Vagina (tissue), 2 donors: Measurements from ENCODE around the gene SLC22A4. TPM values are rescaled to one million over a fixed set of nuclear protein-coding genes. Genes with fewer than 3 reads are reported as not detected.

Experiments
- DNase-seq, 2 donors: peaks; one replicate each; pipeline ENCODE4 v3.0.0-alpha.2; 2017; ENCODE audit errors: extremely low spot score in 2 of 2
- H3K27ac ChIP-seq: fragments of 200-600 bp; sonication (generic); one replicate; pipeline ENCODE4 v1.5.1; 2019
- H3K27me3 ChIP-seq: fragments of 200-600 bp; sonication (generic); one replicate; pipeline ENCODE4 v1.5.1; 2019
- H3K36me3 ChIP-seq, 2 donors: fragments of 200-600 bp; sonication (generic); one replicate each; pipeline ENCODE4 v1.5.1; 2017 to 2019
- H3K4me1 ChIP-seq: fragments of 200-600 bp; sonication (generic); one replicate; pipeline ENCODE4 v1.5.1; 2019
- H3K4me3 ChIP-seq, 2 donors: fragments of 200-600 bp; sonication (generic); 1 replicate in 1 of 2; 2 replicates in 1 of 2; pipeline ENCODE4 v1.5.1; 2016 to 2019
- H3K9me3 ChIP-seq: fragments of 200-600 bp; sonication (generic); one replicate; pipeline ENCODE4 v1.5.1; 2019
- POLR2A ChIP-seq, 2 donors: fragments of 450-650 bp; IDR thresholded peaks; one replicate each; pipeline ENCODE4 v1.6.1; 2017; ENCODE audit warnings: antibody characterized with exemption in 2 of 2, mild to moderate bottlenecking in 2 of 2, moderate library complexity in 2 of 2
- POLR2AphosphoS5 ChIP-seq, 2 donors: sonication (generic); formaldehyde crosslinking; IDR thresholded peaks; one replicate each; pipeline ENCODE4 v1.9.0; 2017; ENCODE audit warnings: antibody characterized with exemption in 2 of 2, mild to moderate bottlenecking in 2 of 2, low read depth in 1 of 2; ENCODE audit not compliant: insufficient read depth in 1 of 2
- intact Hi-C: fragments of 100-400 bp; cut with DNase I; formaldehyde crosslinking; loops from one replicate; pipeline ENCODE4 v1.15.1; 2023
- total RNA-seq: library from RNA; depleted of rRNA; stranded (reverse); fragments of >200 nt; gene quantifications from one replicate; pipeline ENCODE4 v1.2.3, GENCODE V29; 2016
- TF ChIP-seq, protein P1 (sequence below), 3 experiments: fragments of 450-650 bp in 2 of 3; fragments of 200-600 bp in 1 of 3; sonication (generic) in 1 of 3; IDR thresholded peaks; one replicate each; pipeline ENCODE4 v1.5.1; 2017 to 2019; ENCODE audit warnings: antibody characterized with exemption in 3 of 3, mild to moderate bottlenecking in 2 of 3, moderate library complexity in 2 of 3

The SLC22A4 gene
- total RNA-seq, 1 donor from 2014 or later, result 1.7 TPM

- TF ChIP-seq, protein P1, sequence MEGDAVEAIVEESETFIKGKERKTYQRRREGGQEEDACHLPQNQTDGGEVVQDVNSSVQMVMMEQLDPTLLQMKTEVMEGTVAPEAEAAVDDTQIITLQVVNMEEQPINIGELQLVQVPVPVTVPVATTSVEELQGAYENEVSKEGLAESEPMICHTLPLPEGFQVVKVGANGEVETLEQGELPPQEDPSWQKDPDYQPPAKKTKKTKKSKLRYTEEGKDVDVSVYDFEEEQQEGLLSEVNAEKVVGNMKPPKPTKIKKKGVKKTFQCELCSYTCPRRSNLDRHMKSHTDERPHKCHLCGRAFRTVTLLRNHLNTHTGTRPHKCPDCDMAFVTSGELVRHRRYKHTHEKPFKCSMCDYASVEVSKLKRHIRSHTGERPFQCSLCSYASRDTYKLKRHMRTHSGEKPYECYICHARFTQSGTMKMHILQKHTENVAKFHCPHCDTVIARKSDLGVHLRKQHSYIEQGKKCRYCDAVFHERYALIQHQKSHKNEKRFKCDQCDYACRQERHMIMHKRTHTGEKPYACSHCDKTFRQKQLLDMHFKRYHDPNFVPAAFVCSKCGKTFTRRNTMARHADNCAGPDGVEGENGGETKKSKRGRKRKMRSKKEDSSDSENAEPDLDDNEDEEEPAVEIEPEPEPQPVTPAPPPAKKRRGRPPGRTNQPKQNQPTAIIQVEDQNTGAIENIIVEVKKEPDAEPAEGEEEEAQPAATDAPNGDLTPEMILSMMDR (IDR thresholded peaks at IDR 0.05), result no peak
- TF ChIP-seq POLR2AphosphoS5 (IDR thresholded peaks at IDR 0.05; ENCODE audit: insufficient read depth in 1 of 2, low read depth in 1 of 2) (no peak), POLR2A (IDR thresholded peaks at IDR 0.05) (no peak)
- Histone ChIP-seq H3K4me3 (no peak overlapping the region), H3K4me1 (peaks cover 13% of the 10 kb centered on the region), H3K36me3 (no peaks in the 10 kb centered on the region), H3K27me3 (no peaks in the 10 kb centered on the region), H3K9me3 (no peaks in the 10 kb centered on the region), H3K27ac (no peak overlapping the region)
- intact Hi-C loops, result loop anchor here (10.0 kb wide), 1 partner anchor 124 kb away; the partner anchor contains the start of gene PDLIM4
- peak in 1 of 2 donors; percentile 76 for DNase-seq
These were observed 84.4 kb downstream of the SLC22A4 start for GRCh38 chr5:132378580-132378979.

- Histone ChIP-seq H3K4me3 (no peak overlapping the region), H3K36me3 (peaks cover 0 to 10% of the 10 kb centered on the region in 2 donors), H3K9me3 (no peaks in the 10 kb centered on the region), H3K27ac (no peak overlapping the region), H3K4me1 (peaks cover 14% of the 10 kb centered on the region), H3K27me3 (no peaks in the 10 kb centered on the region)
- no peak for TF ChIP-seq POLR2AphosphoS5 (IDR thresholded peaks at IDR 0.05; ENCODE audit: insufficient read depth in 1 of 2, low read depth in 1 of 2)
- TF ChIP-seq, protein P1 (IDR thresholded peaks at IDR 0.05), result no peak
- no peak for TF ChIP-seq POLR2A (IDR thresholded peaks at IDR 0.05)
- peak; percentile 49 to 82 for DNase-seq
- intact Hi-C loops, result no loop called here
These were observed 85.9 kb downstream of the SLC22A4 start for GRCh38 chr5:132380047-132380446.

GRCh38 chr5:132380741-132381140 is 86.5 kb downstream of the SLC22A4 start:
- no peak overlapping the region for H3K4me3 ChIP-seq
- peak; percentile 37 to 52 for DNase-seq
- peaks cover 0 to 10% of the 10 kb centered on the region in 2 donors for H3K36me3 ChIP-seq
- H3K27ac ChIP-seq, result no peak overlapping the region
- no peaks in the 10 kb centered on the region for H3K9me3 ChIP-seq
- TF ChIP-seq POLR2A (IDR thresholded peaks at IDR 0.05) (no peak), POLR2AphosphoS5 (IDR thresholded peaks at IDR 0.05; ENCODE audit: insufficient read depth in 1 of 2, low read depth in 1 of 2) (no peak)
- TF ChIP-seq, protein P1 (IDR thresholded peaks at IDR 0.05), result no peak
- intact Hi-C loops, result no loop called here
- peaks cover 21% of the 10 kb centered on the region for H3K4me1 ChIP-seq
- no peaks in the 10 kb centered on the region for H3K27me3 ChIP-seq

DNA sequence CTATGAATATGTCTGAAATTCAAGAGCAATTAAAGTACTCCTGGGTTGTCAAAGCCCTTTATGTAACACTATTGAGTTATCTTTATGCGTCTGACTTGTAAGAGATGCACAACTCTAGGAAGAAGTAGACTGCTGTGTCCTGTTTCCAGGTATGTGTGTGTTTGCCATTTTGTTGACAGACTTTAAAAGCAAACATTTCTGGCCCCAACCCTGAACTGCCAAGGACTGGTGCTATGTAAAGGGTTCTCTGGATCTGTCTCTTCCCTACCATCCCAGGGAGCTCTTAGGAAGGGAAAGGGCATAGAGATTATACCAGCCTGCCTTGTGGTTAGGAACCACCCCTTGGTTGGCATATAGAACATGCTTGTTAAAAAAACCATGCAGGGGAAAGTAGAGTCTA is 87.4 kb downstream of the SLC22A4 start:
- no peaks in the 10 kb centered on the region for H3K27me3 ChIP-seq
- H3K4me1 ChIP-seq, result peaks cover 30% of the 10 kb centered on the region
- peaks cover 0 to 10% of the 10 kb centered on the region in 2 donors for H3K36me3 ChIP-seq
- H3K27ac ChIP-seq, result no peak overlapping the region
- TF ChIP-seq, protein P1 (IDR thresholded peaks at IDR 0.05), result no peak
- no peak for TF ChIP-seq POLR2AphosphoS5 (IDR thresholded peaks at IDR 0.05; ENCODE audit: insufficient read depth in 1 of 2, low read depth in 1 of 2)
- no peak for TF ChIP-seq POLR2A (IDR thresholded peaks at IDR 0.05)
- intact Hi-C loops, result no loop called here
- no peak overlapping the region for H3K4me3 ChIP-seq
- H3K9me3 ChIP-seq, result no peaks in the 10 kb centered on the region
- peak in 1 of 2 donors; percentile 29 for DNase-seq

- TF ChIP-seq POLR2A (IDR thresholded peaks at IDR 0.05) (no peak), POLR2AphosphoS5 (IDR thresholded peaks at IDR 0.05; ENCODE audit: insufficient read depth in 1 of 2, low read depth in 1 of 2) (no peak)
- TF ChIP-seq, protein P1 (IDR thresholded peaks at IDR 0.05), result no peak
- Histone ChIP-seq H3K4me3 (no peak overlapping the region), H3K27me3 (no peaks in the 10 kb centered on the region), H3K9me3 (no peaks in the 10 kb centered on the region), H3K4me1 (peaks cover 33% of the 10 kb centered on the region), H3K36me3 (peaks cover 0 to 10% of the 10 kb centered on the region in 2 donors), H3K27ac (no peak overlapping the region)
- DNase-seq, result no peak
- intact Hi-C loops, result no loop called here
These were observed 89.1 kb downstream of the SLC22A4 start for GRCh38 chr5:132383261-132383660.
